Immature natural killer cell (primary cell): ENCODE measurements around the gene NXT2. TPM values are rescaled to one million over a fixed set of nuclear protein-coding genes. Genes with fewer than 3 reads are reported as not detected.
"Not testable (repeated sequence)": the region's sequence is repeated elsewhere in the genome, so short reads cannot be mapped to it uniquely, and the experiment has no call there.

Source experiments
- DNase-seq, 3 donors: peaks; one replicate each; pipeline ENCODE4 v3.0.0; 2022; ENCODE audit warnings: mixed read lengths in 1 of 3
- H3K27ac Mint-ChIP-seq, 6 donors: one replicate each; pipeline ENCODE4 v1.8.0; 2020; ENCODE audit warnings: mixed read lengths in 6 of 6, mild to moderate bottlenecking in 5 of 6, inconsistent platforms in 4 of 6, moderate library complexity in 3 of 6
- H3K27me3 Mint-ChIP-seq, 3 donors: one replicate each; pipeline ENCODE4 v1.8.0; 2020 to 2021; ENCODE audit warnings: low read depth in 3 of 3, mild to moderate bottlenecking in 3 of 3, mixed read lengths in 3 of 3, moderate library complexity in 3 of 3, inconsistent platforms in 1 of 3
- H3K36me3 Mint-ChIP-seq, 3 donors: one replicate each; pipeline ENCODE4 v1.8.0; 2020; ENCODE audit warnings: mixed read lengths in 3 of 3, inconsistent platforms in 2 of 3, mild to moderate bottlenecking in 2 of 3
- H3K4me1 Mint-ChIP-seq, 2 donors: one replicate each; pipeline ENCODE4 v1.8.0; 2020; ENCODE audit warnings: inconsistent platforms in 2 of 2, mild to moderate bottlenecking in 2 of 2, mixed read lengths in 2 of 2, moderate library complexity in 1 of 2
- H3K4me3 Mint-ChIP-seq, 5 donors: one replicate each; pipeline ENCODE4 v1.8.0; 2020; ENCODE audit warnings: mild to moderate bottlenecking in 5 of 5, mixed read lengths in 5 of 5, inconsistent platforms in 3 of 5, moderate library complexity in 3 of 5
- H3K9me3 Mint-ChIP-seq, 6 donors: one replicate each; pipeline ENCODE4 v1.8.0; 2020; ENCODE audit warnings: mild to moderate bottlenecking in 6 of 6, mixed read lengths in 6 of 6, inconsistent platforms in 4 of 6, moderate library complexity in 3 of 6
- polyA plus RNA-seq, 3 donors: library from polyadenylated mRNA; unstranded; fragments of 300-500 nt; fragmentation: Illumina TruSeq; gene quantifications; one replicate each; pipeline ENCODE4 v1.2.3, GENCODE V29; 2021

The NXT2 gene
- polyA plus RNA-seq, 3 donors from 2014 or later = 28.6 to 52.1 (median 37.0) TPM

DNA sequence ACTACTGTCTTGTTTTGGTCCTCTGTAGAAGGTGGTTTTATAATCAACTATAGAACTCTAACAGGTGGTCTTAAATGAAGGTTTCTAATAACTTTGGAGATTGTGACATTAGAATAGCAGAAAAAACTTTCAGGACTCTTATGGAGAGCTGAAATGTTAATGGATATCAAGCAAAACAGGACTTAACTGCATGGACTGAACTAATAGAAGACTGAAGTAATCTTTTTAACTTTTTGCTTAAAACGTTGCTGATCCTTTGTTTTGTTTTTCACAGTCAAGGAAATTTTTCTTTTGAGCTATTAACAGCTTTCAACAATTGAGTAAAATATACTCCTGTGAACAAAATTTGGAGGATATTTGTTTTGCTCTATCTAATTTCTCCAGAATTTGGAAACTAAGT, 17.2 kb downstream of the NXT2 start:
- Mint-ChIP-seq H3K27ac (no peak overlapping the region), H3K27me3 (peaks cover 2% of the 10 kb centered on the region in 3 donors), H3K4me3 (no peak overlapping the region), H3K4me1 (no peaks in the 10 kb centered on the region), H3K9me3 (peaks cover 0 to 5% (median 0%) of the 10 kb centered on the region in 6 donors), H3K36me3 (no peaks in the 10 kb centered on the region)
- no peak for DNase-seq

DNA sequence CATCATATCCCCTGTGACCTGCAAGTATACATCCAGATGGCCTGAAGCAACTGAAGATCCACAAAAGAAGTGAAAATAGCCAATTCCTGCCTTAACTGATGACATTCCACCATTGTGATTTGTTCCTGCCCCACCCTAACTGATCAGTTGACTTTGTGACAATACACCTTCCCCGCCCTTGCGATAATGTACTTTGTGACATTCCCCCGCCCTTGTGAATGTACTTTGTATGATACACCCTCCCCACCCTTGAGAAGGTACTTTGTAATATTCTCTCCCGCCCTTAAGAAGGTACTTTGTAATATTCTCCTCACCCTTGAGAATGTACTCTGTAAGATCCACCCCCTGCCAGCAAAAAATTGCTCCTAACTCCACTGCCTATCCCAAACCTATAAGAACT, 39.4 kb downstream of the NXT2 start:
- H3K9me3 Mint-ChIP-seq, H3K4me1 Mint-ChIP-seq, H3K4me3 Mint-ChIP-seq, H3K36me3 Mint-ChIP-seq, H3K27ac Mint-ChIP-seq, DNase-seq, H3K27me3 Mint-ChIP-seq: not testable (repeated sequence)

DNA sequence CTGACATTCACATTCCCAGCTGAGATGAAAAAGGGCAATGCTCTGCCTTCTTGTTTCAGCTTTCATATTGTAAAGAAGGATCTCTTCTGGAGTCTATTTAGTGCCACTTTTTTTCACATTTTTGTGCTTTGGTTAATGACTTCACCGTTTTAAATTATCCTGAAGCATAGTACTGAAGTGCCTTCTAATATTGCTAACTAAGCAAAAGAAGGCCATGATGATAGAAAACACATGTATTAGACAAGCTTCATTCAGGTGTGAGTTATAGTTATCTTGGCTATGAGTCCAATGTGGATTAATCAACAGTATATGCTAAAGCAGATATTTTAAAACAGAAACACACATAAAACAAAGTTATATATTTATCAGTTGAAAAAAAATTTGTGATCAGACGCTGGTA, 40.4 kb downstream of the NXT2 start:
- H3K4me3 Mint-ChIP-seq = no peak overlapping the region

DNA sequence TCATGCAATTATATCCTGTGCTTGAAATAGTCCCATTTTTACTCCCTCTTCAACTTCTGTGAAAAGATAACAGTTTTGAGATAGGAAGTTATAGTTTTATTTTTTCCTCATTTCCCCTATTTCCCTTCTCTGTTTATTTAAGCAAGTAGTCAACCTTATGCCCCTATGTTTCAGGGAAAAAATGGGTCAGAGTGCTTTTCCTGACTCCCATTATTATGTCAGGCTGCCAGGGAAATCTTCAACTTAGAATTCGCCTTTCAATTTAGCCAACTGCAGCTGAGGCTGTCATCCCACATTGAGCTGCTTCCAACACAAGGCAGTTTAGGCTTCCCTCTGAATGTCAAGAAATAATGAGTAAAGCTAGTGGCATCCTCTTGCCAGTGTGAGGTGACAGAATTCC, 42.3 kb downstream of the NXT2 start:
- Mint-ChIP-seq H3K4me1 (no peaks in the 10 kb centered on the region), H3K27me3 (peaks cover 0 to 9% (median 0%) of the 10 kb centered on the region in 3 donors), H3K4me3 (no peak overlapping the region), H3K27ac (no peak overlapping the region), H3K9me3 (no peaks in the 10 kb centered on the region), H3K36me3 (no peaks in the 10 kb centered on the region)
- DNase-seq = no peak

More for the DNA sequence above, 40.4 kb downstream of the NXT2 start:
- Mint-ChIP-seq H3K4me1 (no peaks in the 10 kb centered on the region), H3K9me3 (no peaks in the 10 kb centered on the region), H3K27me3 (peaks cover 0 to 6% (median 0%) of the 10 kb centered on the region in 3 donors), H3K36me3 (no peaks in the 10 kb centered on the region), H3K27ac (no peak overlapping the region)
- DNase-seq = no peak

DNA sequence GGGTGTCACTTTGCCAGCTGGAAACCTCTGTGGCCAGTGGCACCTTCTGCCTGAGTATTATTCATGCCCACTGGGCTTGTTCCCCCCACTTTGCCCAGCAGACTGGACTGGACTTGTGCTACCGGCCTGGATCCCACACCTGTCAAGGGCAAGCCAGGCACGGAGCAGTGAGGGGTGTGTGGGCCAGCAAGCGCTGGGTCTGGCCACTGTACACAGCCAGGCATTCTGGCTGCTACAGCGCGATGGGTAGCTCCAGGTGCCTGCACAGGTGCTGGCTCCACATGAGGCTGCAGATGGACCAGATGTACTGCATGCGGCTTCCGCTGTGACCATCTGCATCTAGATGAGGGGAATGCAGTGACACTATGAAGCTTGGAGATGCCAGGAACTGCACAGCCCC, 48.8 kb downstream of the NXT2 start:
- Mint-ChIP-seq H3K27me3 (peaks cover 2 to 6% (median 5%) of the 10 kb centered on the region in 3 donors), H3K9me3 (no peaks in the 10 kb centered on the region), H3K4me1 (peaks cover 1 to 4% of the 10 kb centered on the region in 2 donors), H3K27ac (no peak overlapping the region), H3K36me3 (no peaks in the 10 kb centered on the region), H3K4me3 (no peak overlapping the region)
- no peak for DNase-seq

DNA sequence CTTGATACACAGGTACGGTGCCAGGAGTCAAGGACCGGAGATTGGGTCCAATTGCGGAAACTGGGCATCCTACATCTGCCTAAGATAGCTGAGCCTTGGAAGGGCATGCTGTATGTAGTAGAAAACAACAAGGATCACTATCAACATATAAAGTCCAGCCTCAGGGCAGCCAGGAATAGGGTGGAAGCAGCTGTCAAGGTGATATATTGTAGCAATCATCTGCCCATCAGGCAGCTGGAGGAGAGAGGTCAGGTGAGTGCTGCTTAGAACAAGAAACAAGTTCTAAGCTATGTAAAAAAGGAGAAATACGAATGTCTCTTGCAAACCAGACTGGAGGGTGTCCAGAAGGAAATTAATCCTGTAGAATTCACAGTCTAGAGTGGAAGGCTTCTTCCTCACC, 53.5 kb downstream of the NXT2 start:
- Mint-ChIP-seq H3K27me3 (peaks cover 2% of the 10 kb centered on the region in 3 donors), H3K36me3 (no peaks in the 10 kb centered on the region), H3K4me3 (no peak overlapping the region), H3K9me3 (no peaks in the 10 kb centered on the region), H3K4me1 (peaks cover 6 to 7% of the 10 kb centered on the region in 2 donors), H3K27ac (peak overlapping the region in 1 of 6 donors; percentile 44)
- DNase-seq = no peak

Other genes with a start within 250 kb of the NXT2 start
- not detected for gene GUCY2F, start 54.8 kb upstream of the NXT2 start, polyA plus RNA-seq
- gene KCNE5, start 88.3 kb downstream of the NXT2 start, polyA plus RNA-seq = under 1 TPM in 2 of 3 donors, not detected in 1; 0.69 to 0.79 TPM
- 1 to 10 TPM; 2.6 to 9.5 (median 8.7) TPM for gene ACSL4, start 196.4 kb downstream of the NXT2 start, polyA plus RNA-seq